HEK293 (cell line): Measurements from ENCODE around the gene PNPO.
A peak's percentile ranks its signal among the peaks of the same experiment; 100 is the strongest.

Experiments
- CTCF ChIA-PET: fragments of 350-600 bp; formaldehyde crosslinking; extraction: SDS; loops from one replicate; lab custom pipeline; 2021; ENCODE audit warnings: antibody characterized with exemption; lab: Yijun Ruan, JAX
- POLR2A ChIA-PET: fragments of 300-600 bp; formaldehyde crosslinking; extraction: SDS; loops from one replicate; lab custom pipeline; 2020; ENCODE audit warnings: antibody characterized with exemption, inconsistent platforms; lab: Yijun Ruan, JAX
- H3K27ac ChIP-seq: fragments of 200-500 bp; sonication (Bioruptor generic); 2 replicates; pipeline ENCODE4 v1.5.1; 2014; ENCODE audit warnings: low read depth, low read length, control low read depth, inconsistent platforms; ENCODE audit errors: extremely low read depth
- H3K36me3 ChIP-seq, 2 experiments: fragments of 200-500 bp in 1 of 2; sonication (Bioruptor generic) in 1 of 2; 1 replicate in 1 of 2; 2 replicates in 1 of 2; pipeline ENCODE4 v1.5.1; 2014 to 2017; ENCODE audit warnings: inconsistent platforms in 2 of 2, low read length in 2 of 2; ENCODE audit not compliant: control insufficient read depth in 2 of 2, insufficient read depth in 1 of 2
- H3K4me1 ChIP-seq: fragments of 200-500 bp; sonication (Bioruptor generic); 2 replicates; pipeline ENCODE4 v1.5.1; 2014; ENCODE audit warnings: mild to moderate bottlenecking, low read length, inconsistent platforms; ENCODE audit not compliant: control insufficient read depth, insufficient read depth
- H3K4me3 ChIP-seq: 2 replicates; pipeline ENCODE4 v1.5.1; 2011; ENCODE audit warnings: low read depth, mild to moderate bottlenecking, control low read depth, low read length, moderate library complexity
- H3K9me3 ChIP-seq: fragments of 200-500 bp; sonication (Bioruptor generic); 2 replicates; pipeline ENCODE4 v1.5.1; 2014; ENCODE audit warnings: low read depth, low read length, inconsistent platforms; ENCODE audit not compliant: control insufficient read depth, insufficient read depth
- GLIS2 ChIP-seq: fragments of 450-650 bp; formaldehyde crosslinking; IDR thresholded peaks from 2 replicates; pipeline ENCODE4 v1.5.1; 2016; ENCODE audit warnings: missing biosample characterization, missing genetic modification characterization
- HOXD13 ChIP-seq: sonication (generic); formaldehyde crosslinking; IDR thresholded peaks from 2 replicates; pipeline ENCODE4 v1.8.0; 2022; ENCODE audit warnings: missing genetic modification reagents, borderline replicate concordance
- MYNN ChIP-seq: fragments of 450-650 bp; formaldehyde crosslinking; IDR thresholded peaks from 2 replicates; pipeline ENCODE4 v1.5.1; 2016; ENCODE audit warnings: missing biosample characterization, missing genetic modification characterization, borderline replicate concordance
- PRDM1 ChIP-seq: fragments of 450-650 bp; formaldehyde crosslinking; IDR thresholded peaks from 2 replicates; pipeline ENCODE4; 2016; ENCODE audit warnings: missing biosample characterization, missing genetic modification characterization
- SP7 ChIP-seq: fragments of 450-650 bp; formaldehyde crosslinking; IDR thresholded peaks from 2 replicates; pipeline ENCODE4 v1.5.1; 2016; ENCODE audit warnings: missing biosample characterization, missing genetic modification characterization
- ZFHX2 ChIP-seq: fragments of 450-650 bp; formaldehyde crosslinking; conservative IDR thresholded peaks from 2 replicates; pipeline ENCODE4 v1.5.1; 2016; ENCODE audit warnings: missing biosample characterization, missing genetic modification characterization
- ZIC2 ChIP-seq: fragments of 450-650 bp; formaldehyde crosslinking; IDR thresholded peaks from 2 replicates; pipeline ENCODE4 v1.5.1; 2016; ENCODE audit warnings: missing biosample characterization, missing genetic modification characterization
- ZNF132 ChIP-seq: fragments of 450-650 bp; formaldehyde crosslinking; IDR thresholded peaks from 2 replicates; pipeline ENCODE4 v1.5.1; 2017; ENCODE audit warnings: missing biosample characterization, missing genetic modification characterization, borderline replicate concordance
- ZNF146 ChIP-seq: fragments of 450-650 bp; formaldehyde crosslinking; IDR thresholded peaks from 2 replicates; pipeline ENCODE4 v1.5.1; 2016; ENCODE audit warnings: missing biosample characterization, missing genetic modification characterization
- ZNF16 ChIP-seq: fragments of 450-650 bp; formaldehyde crosslinking; IDR thresholded peaks from 2 replicates; pipeline ENCODE4 v1.5.1; 2016; ENCODE audit warnings: low read depth, missing biosample characterization, missing genetic modification characterization
- ZNF175 ChIP-seq: fragments of 450-650 bp; formaldehyde crosslinking; IDR thresholded peaks from 2 replicates; pipeline ENCODE4 v1.5.1; 2016; ENCODE audit warnings: missing biosample characterization, missing genetic modification characterization
- ZNF202 ChIP-seq: fragments of 450-650 bp; formaldehyde crosslinking; IDR thresholded peaks from 2 replicates; pipeline ENCODE4 v1.5.1; 2016; ENCODE audit warnings: missing biosample characterization, missing genetic modification characterization, borderline replicate concordance
- ZNF280C ChIP-seq: fragments of 450-650 bp; formaldehyde crosslinking; IDR thresholded peaks from 2 replicates; pipeline ENCODE4 v1.5.1; 2016; ENCODE audit warnings: missing biosample characterization, missing genetic modification characterization
- ZNF311 ChIP-seq: fragments of 450-650 bp; formaldehyde crosslinking; IDR thresholded peaks from 2 replicates; pipeline ENCODE4 v1.5.1; 2017; ENCODE audit warnings: missing biosample characterization, missing genetic modification characterization, borderline replicate concordance
- ZNF354C ChIP-seq: fragments of 450-650 bp; formaldehyde crosslinking; IDR thresholded peaks from 2 replicates; pipeline ENCODE4 v1.5.1; 2016; ENCODE audit warnings: missing biosample characterization, missing genetic modification characterization, low read depth, borderline replicate concordance
- ZNF37A ChIP-seq: fragments of 450-650 bp; IDR thresholded peaks from 2 replicates; pipeline ENCODE4 v1.5.1; 2018; ENCODE audit warnings: missing biosample characterization, missing genetic modification characterization
- ZNF398 ChIP-seq: fragments of 450-650 bp; formaldehyde crosslinking; IDR thresholded peaks from 2 replicates; pipeline ENCODE4 v1.5.1; 2017; ENCODE audit warnings: missing biosample characterization, missing genetic modification characterization
- ZNF596 ChIP-seq: fragments of 450-650 bp; IDR thresholded peaks from 2 replicates; pipeline ENCODE4 v1.5.0; 2018; ENCODE audit warnings: missing biosample characterization, mild to moderate bottlenecking, missing genetic modification characterization, moderate library complexity
- ZNF600 ChIP-seq: fragments of 450-650 bp; formaldehyde crosslinking; IDR thresholded peaks from 2 replicates; pipeline ENCODE4 v1.5.1; 2016; ENCODE audit warnings: missing biosample characterization, missing genetic modification characterization
- ZNF624 ChIP-seq: fragments of 450-650 bp; formaldehyde crosslinking; IDR thresholded peaks from 2 replicates; pipeline ENCODE4 v1.5.1; 2017; ENCODE audit warnings: missing biosample characterization, missing genetic modification characterization
- ZNF664 ChIP-seq: fragments of 450-650 bp; formaldehyde crosslinking; IDR thresholded peaks from 2 replicates; pipeline ENCODE4 v1.5.1; 2016; ENCODE audit warnings: missing biosample characterization, missing genetic modification characterization
- ZNF785 ChIP-seq: fragments of 450-650 bp; formaldehyde crosslinking; IDR thresholded peaks from 2 replicates; pipeline ENCODE4 v1.5.1; 2016; ENCODE audit warnings: missing biosample characterization, missing genetic modification characterization
- ZNF791 ChIP-seq: fragments of 450-650 bp; formaldehyde crosslinking; IDR thresholded peaks from 2 replicates; pipeline ENCODE4 v1.5.1; 2016; ENCODE audit warnings: missing biosample characterization, missing genetic modification characterization
- ZNF843 ChIP-seq: fragments of 450-650 bp; formaldehyde crosslinking; IDR thresholded peaks from 2 replicates; pipeline ENCODE4 v1.5.1; 2016; ENCODE audit warnings: missing biosample characterization, missing genetic modification characterization
- ZSCAN16 ChIP-seq: fragments of 450-650 bp; formaldehyde crosslinking; IDR thresholded peaks from 2 replicates; pipeline ENCODE4 v1.5.1; 2016; ENCODE audit warnings: missing biosample characterization, missing genetic modification characterization
- ZSCAN23 ChIP-seq: fragments of 450-650 bp; formaldehyde crosslinking; IDR thresholded peaks from 2 replicates; pipeline ENCODE4 v1.5.1; 2016; ENCODE audit warnings: missing biosample characterization, missing genetic modification characterization

Gene PNPO

DNA sequence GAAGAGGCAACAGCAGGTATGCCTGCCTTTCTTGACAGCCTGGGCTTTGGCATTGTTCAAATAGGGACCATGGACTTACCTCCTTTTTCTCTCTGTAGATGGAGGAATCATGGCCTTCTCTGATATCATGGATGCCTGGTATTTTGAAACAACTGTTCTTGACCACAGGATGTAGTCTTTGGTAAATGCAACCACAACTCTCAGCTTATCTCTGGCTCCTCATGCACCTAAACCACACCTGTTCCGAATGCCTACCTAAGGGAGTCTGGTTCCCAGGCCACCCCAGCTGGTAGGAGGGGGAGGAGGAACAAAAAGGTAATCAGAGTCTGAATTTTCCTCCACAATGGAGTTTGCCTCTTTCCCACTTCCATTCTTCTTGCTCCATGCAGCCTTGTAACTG, 48.3 kb downstream of the PNPO start:
- ChIA-PET CTCF (interaction anchor here (0.7 to 15.0 kb wide), 5 partner anchors 8 to 90 kb away, joined by 3 to 386 read pairs (median 4); no protein-coding TSS in a partner anchor), POLR2A (no interaction called here)
- peaks cover 4% of the 10 kb centered on the region; the same call in 1 of the 2 replicates for H3K4me1 ChIP-seq
- no peaks in the 10 kb centered on the region for H3K36me3 ChIP-seq
- no peak for TF ChIP-seq ZNF664 (tag by site-specific recombination)
- no peak for TF ChIP-seq GLIS2 (tag by site-specific recombination)
- no peak for TF ChIP-seq ZNF175
- TF ChIP-seq ZIC2 (tag by site-specific recombination): no peak
- no peak for TF ChIP-seq MYNN (tag by site-specific recombination)
- TF ChIP-seq ZNF785: no peak
- TF ChIP-seq ZNF843 (tag by site-specific recombination): no peak
- no peak for TF ChIP-seq SP7 (tag by site-specific recombination)
- no peak for TF ChIP-seq ZNF596 (tag by site-specific recombination)
- TF ChIP-seq ZNF791 (tag by site-specific recombination): no peak
- TF ChIP-seq ZNF132 (tag by site-specific recombination): no peak
- no peak for TF ChIP-seq ZNF354C (tag by site-specific recombination)
- TF ChIP-seq ZNF37A (tag by site-specific recombination): no peak
- TF ChIP-seq ZNF280C (tag by site-specific recombination): no peak
- no peak for TF ChIP-seq ZSCAN16 (tag by site-specific recombination)
- TF ChIP-seq ZFHX2 (tag by site-specific recombination): no peak
- H3K27ac ChIP-seq: no peak overlapping the region
- H3K4me3 ChIP-seq: no peak overlapping the region
- H3K9me3 ChIP-seq: no peaks in the 10 kb centered on the region

DNA sequence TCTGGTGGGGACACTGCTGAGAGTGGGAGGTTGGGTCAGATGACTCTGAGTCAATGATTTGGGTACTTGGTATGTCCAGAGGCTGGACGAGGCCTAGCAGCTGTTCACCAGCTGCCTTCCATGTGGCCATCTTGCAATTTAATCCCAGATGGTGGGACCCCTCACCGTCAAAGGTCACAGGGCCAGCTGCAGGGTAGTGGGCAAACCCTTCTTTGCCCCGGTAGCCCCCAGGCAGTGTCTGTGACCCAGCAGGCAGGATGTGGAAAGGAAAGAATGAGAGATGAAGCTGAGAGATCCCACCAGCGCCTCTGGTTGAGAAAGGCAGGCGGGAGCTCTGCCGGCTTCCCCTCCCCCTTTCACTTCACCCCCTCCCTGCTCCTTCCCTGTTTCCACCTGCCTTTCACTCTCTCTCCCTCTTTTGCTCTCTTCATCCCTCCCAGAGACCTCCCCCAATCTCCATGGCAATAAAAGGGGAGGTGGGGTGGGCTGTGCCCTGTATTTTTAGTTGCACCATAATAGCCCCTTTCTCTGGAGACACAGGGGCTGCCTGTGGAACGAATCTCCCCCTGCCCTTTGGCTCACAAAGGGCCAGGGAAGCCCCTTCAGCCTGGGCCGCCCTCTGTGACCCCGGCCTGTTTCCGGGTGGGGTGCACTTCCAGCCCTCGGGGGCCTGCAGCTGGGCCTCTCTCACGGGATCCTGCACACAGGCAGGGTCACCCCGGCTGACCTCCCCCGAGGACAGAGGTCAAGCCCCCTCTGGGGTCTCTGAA, 49.8 kb downstream of the PNPO start:
- ChIA-PET CTCF (interaction anchor here (0.7 to 15.0 kb wide), 6 partner anchors 8 to 154 kb away, joined by 3 to 386 read pairs (median 4); no protein-coding TSS in a partner anchor), POLR2A (no interaction called here)
- Histone ChIP-seq H3K4me1 (peaks cover 4% of the 10 kb centered on the region; the same call in 1 of the 2 replicates), H3K9me3 (no peaks in the 10 kb centered on the region), H3K36me3 (no peaks in the 10 kb centered on the region), H3K27ac (no peak overlapping the region), H3K4me3 (no peak overlapping the region)
- TF ChIP-seq PRDM1 (tag by site-specific recombination) (0 out of 2 replicates have a peak, but pooled peaks have one; percentile 55), ZNF146 (no peak), ZNF398 (tag by site-specific recombination) (peak; percentile 42; the same call in 1 of the 2 replicates), ZNF311 (no peak), ZFHX2 (tag by site-specific recombination) (0 out of 2 replicates have a peak, but pooled peaks have one; percentile 12), ZSCAN23 (tag by site-specific recombination) (no peak), ZNF202 (tag by site-specific recombination) (no peak), ZNF624 (tag by site-specific recombination) (no peak), ZNF16 (no peak), HOXD13 (CRISPR knock-in tag) (no peak), ZNF600 (tag by site-specific recombination) (no peak)
- TF ChIP-seq, all 188 proteins: peak for 3
